ENCODE results near the gene PPIE.
"Not testable (repeated sequence)": the region's sequence is repeated elsewhere in the genome, so short reads cannot be mapped to it uniquely, and the experiment has no call there.

PPIE gene

DNA sequence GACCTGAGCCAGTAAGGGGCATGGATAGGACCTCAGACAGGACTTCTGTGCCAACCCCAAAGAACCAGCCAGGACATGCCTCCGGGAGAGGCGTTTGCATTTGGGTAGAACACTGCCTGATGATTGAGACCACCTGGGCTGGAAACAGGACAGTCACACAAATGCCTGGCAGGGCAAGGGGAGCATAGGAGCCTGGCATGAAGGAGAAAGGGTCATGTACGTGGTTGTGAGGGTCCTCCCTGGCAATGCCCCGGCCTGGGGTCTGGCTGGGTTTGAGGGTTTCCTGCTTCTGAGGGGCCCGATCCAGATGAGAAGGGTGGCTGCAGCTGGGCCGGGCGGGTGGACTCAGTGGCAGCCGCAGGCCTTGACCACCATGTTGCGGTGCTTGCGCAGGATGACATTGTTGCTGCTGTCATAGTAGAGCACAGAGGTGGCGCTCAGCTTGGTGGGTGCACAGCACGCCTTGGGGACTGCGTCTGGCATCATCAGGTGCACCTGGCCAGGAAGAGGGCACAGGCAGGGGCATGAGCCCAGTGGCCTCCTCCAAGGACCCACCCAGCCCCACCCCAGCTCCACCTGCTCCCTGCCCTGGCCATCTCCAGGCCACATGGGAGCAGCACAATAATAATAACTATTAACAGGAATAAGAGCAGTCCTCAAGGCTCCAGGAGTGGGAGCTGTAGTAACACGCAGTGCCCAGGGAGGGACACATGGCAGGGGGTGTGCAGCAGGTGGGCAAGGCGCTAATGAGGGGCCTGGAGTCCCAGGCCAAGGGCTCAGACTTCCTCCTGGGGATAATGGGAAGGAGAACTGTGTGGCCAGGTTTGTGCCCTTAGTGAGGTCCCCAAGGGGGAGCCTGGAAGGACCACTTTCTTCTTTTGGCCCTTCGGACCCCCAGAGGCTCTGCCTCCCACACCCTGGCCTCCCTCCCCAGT lies 21.7 kb downstream of the PPIE start:
- no peak for DNase-seq

GRCh38 chr1:39761016-39761415 lies 22.3 kb downstream of the PPIE start:
- DNase-seq: no peak

DNA sequence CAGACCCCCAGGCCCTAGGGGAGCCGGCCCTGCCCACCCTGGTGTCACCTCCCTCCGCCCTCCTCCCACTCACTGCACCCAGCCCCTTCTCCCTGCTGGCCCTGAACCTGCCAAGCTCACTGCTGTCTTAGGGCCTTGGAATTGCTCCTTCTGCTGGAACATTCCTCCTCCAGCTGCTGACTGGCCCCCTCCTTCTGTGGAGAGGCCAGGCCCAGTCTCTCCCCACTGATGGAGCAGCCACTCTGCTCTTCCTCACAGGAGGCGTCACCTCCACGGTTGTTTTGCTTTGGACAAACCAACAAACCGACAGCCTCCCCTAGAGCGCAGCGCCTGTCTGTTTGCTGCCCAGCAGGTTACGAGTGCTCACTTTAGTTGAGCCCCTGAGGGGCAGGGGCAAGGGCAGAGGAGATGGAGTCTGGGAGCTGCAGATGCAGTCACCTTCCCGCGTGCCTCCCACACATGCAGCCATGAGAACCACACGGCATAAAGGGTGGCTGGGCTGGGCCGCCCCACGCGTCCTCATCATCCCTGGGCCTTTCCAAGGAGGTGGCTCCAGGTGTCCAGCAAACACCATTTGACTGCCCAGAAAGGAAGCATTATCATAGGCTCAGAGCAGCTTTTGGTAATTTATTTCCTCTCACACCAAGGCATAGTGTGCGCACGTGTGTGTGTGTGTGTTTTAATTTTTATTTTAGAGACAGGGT lies 23.0 kb downstream of the PPIE start:
- DNase-seq: no peak

GRCh38 chr1:39762550-39763540 lies 24.2 kb downstream of the PPIE start:
- no peak for DNase-seq

DNA sequence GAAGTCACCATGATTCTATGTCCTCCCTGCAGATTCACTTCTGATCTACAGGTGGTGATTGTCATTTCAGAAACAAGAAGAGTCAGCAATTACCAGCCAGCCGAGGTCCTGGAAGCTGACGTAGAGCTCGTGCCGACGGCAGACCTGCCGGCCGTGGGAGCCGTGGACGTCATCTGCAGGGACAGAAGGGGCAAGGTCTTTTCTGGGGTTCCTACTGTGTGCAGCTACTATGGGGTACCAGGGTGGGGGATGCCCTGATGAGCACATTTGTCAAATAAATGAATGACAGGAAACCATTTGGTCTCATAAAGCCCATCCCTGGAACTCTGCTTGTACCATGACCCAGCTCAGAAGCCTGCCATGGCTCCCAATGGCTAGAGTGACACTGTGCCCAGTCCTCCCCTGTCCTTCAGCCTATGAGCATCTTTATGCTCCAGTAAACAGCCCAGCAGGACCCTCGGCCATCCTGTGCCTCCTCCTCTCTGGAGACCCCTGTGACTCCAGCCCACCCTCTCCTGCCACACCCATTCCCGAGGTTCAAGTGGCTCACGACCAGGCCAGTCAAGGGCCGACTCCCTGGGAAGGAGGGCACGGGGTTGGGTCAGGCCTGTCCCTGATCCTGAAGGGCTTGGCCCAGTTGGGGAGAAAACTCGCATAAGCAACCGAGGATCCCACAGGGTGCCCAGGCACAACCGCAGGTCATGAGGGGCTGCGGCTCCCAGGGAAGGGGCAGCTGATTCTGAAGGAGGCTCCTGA lies 25.1 kb downstream of the PPIE start:
- not testable (repeated sequence) for DNase-seq

DNA sequence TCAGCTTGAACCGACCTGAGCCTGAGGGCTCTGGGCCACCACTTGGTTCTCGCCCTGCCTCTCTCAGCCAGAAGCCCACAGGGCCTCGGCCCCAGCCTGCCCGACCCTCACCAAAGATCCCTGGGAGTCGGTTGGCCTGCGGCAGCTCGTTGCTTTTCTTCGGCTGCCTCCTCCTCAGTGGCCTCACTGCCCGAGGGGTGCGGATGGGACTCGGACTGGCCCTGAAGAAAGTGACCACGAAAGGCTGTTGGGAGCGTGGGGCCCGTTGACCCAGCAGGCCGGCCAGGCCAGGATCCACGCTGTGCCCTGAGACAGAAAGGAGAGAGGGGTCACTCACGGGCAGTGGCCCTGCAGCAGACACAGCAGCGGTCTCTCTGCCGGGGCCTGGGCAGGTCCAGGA lies 25.8 kb downstream of the PPIE start:
- DNase-seq: not testable (repeated sequence)

DNA sequence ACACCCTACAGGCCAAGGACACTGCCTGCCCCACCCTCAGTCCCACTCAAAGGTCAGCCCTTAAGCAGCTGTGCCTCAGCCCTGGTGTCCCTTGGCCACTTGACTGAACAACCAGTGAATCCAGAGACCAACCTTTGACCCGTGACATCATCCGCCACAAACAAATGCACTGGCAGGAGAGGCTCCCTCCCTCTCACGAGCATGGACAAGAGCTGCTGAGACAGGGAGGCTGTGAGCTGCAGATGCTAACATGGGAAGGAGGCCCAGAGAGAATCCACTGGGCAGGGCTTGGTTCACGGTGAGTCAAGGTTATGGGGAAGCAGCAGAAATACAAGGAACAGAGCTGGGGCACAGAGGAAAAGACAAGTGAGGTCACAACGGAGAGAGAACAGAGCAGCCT lies 27.8 kb downstream of the PPIE start:
- DNase-seq: not testable (repeated sequence)

DNA sequence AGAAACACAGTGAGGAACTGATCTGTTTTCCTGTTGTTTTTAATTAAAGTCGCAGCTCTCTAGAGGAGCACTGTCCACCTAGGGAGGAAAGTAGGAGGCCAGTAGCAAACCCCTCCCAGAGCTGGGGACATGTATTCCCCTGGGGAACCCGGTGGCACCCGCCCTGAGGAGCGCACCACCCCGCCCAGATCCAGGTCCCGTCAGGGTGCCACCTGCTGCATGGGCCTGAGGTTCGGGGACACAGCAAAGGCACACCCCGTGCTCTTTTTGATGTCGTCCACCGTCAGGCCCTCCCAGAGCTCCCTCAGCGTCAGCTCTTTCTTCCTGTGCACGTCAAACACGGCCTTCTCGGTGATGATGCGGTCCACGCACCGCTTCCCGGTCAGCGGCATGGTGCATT lies 30.8 kb downstream of the PPIE start:
- not testable (repeated sequence) for DNase-seq

GRCh38 chr1:39770100-39771021 lies 31.7 kb downstream of the PPIE start:
- DNase-seq: not testable (repeated sequence)

- DNase-seq: not testable (repeated sequence)
Measured at GRCh38 chr1:39771022-39771532, 32.4 kb downstream of the PPIE start, which contains the start of gene OXCT2. Gene OXCT2, minus strand, starts transcription at chr1:39771348. Its CDS starts 93 bp downstream, at chr1:39771255.

DNA sequence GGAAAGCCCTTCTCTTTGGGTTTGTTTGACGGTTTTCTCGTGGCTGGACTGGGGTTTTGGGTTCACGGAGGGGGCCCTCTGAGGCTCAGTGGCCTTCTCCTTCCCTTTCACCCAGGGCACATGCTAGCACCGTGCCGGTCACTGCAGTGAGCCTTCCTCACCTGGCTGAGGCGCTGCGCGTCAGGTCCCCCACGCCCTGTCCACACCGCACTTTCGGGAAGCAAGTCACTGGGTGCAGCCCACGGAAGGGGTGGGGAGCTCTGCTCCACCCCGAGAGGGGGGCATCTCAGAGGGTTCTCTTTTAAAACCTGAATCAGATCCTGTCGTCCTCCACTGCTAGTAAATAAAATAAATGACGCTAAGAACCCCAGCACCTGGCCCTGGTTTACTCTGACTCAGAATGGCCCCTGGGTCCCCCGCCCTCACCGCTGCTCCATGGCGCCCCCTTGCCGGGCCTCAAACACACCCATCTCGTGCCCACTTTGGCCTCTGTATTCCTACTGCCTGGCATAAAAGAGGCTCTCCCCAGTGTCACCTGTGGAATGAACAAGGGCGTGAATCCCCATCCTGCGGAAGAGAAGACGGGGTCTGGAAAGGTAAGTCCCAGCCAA lies 34.8 kb downstream of the PPIE start:
- DNase-seq: not testable (repeated sequence)

- DNase-seq: not testable (repeated sequence)
Measured at GRCh38 chr1:39775141-39775540, 36.5 kb downstream of the PPIE start.

- not testable (repeated sequence) for DNase-seq
Measured at GRCh38 chr1:39775676-39776399, 37.2 kb downstream of the PPIE start.

DNA sequence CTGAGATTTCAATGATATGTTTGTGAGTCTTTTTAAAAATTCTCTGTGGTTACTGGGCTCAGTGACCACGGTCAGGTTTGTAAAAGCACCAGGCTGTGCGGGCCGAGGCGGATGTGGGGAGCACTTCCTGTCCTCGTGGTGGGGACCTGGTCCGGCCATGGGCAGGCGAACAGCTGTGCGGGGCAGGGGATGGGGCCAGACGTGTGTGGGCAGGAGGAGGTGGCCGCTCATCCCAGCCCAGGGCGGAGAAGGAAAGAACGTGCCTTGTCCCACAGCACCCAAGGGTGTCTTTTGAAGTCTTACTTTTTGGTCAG lies 37.7 kb downstream of the PPIE start:
- DNase-seq: no peak

DNA sequence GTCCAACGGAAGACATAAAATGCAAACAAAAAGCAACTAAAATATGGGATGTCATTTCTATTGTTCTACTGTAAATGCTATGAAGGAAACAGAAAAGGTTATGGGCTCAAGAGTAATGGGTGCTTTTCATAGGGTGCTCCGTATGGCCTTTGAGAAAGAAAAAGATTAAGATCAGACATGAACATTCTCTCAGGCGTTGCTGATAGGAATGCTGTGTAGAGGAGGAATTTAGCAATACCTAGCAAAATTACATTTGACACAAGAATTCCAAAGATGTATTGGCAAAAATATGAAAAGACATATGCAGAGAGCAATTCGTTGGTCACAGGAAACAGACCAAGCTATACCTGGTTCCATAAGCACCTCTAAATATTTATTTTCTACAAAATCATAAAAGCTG lies 38.2 kb downstream of the PPIE start:
- DNase-seq: no peak

GRCh38 chr1:39777306-39777705 lies 38.6 kb downstream of the PPIE start:
- DNase-seq: no peak

- DNase-seq: not testable (repeated sequence)
Measured at GRCh38 chr1:39777896-39778295, 39.2 kb downstream of the PPIE start.

- not testable (repeated sequence) for DNase-seq
Measured at GRCh38 chr1:39778463-39779099, 39.9 kb downstream of the PPIE start.

GRCh38 chr1:39779137-39779536 lies 40.5 kb downstream of the PPIE start:
- DNase-seq: no peak

All from DMS79 (cell line).